Heart left ventricle (tissue), 16 donors: Measurements from ENCODE around the gene PLPPR3. TPM values are rescaled to one million over a fixed set of nuclear protein-coding genes. Genes with fewer than 3 reads are reported as not detected.

Experiments used
- ATAC-seq, 4 donors: fragments of 200-7000 bp; cut with Tn5 transposase; one replicate each; pipeline ENCODE4 v1.9.1; 2020 to 2022; ENCODE audit warnings: moderate library complexity in 4 of 4, mild to moderate bottlenecking in 3 of 4, moderate number of reproducible peaks in 1 of 4
- DNase-seq, 5 donors: peaks; one replicate each; pipeline ENCODE4 v3.0.0-alpha.2; 2020
- H3K27ac ChIP-seq, 12 donors: fragments of 200-600 bp; sonication (generic) in 4 of 12; one replicate each; pipeline versions ENCODE4 v1.5.0 to v1.8.0; 2016 to 2022; ENCODE audit warnings: mild to moderate bottlenecking in 2 of 12
- H3K27me3 ChIP-seq, 9 donors: fragments of 200-600 bp; sonication (generic) in 2 of 9; one replicate each; pipeline versions ENCODE4 v1.5.1 to v1.8.0; 2016 to 2022; ENCODE audit warnings: mild to moderate bottlenecking in 3 of 9
- H3K36me3 ChIP-seq, 9 donors: fragments of 200-600 bp; sonication (generic) in 2 of 9; one replicate each; pipeline versions ENCODE4 v1.5.0 to v1.8.0; 2018 to 2022; ENCODE audit warnings: mild to moderate bottlenecking in 2 of 9
- H3K4me1 ChIP-seq, 12 donors: fragments of 200-600 bp; sonication (generic) in 4 of 12; one replicate each; pipeline versions ENCODE4 v1.5.0 to v1.8.0; 2016 to 2022; ENCODE audit warnings: mild to moderate bottlenecking in 3 of 12
- H3K4me3 ChIP-seq, 12 donors: fragments of 200-600 bp; sonication (generic) in 4 of 12; one replicate each; pipeline versions ENCODE4 v1.5.0 to v1.8.0; 2017 to 2022; ENCODE audit warnings: mild to moderate bottlenecking in 9 of 12, moderate library complexity in 4 of 12
- H3K9me3 ChIP-seq, 12 donors: fragments of 200-600 bp; sonication (generic) in 4 of 12; one replicate each; pipeline versions ENCODE4 v1.5.0 to v1.8.0; 2016 to 2022; ENCODE audit warnings: mild to moderate bottlenecking in 1 of 12
- POLR2A ChIP-seq, 2 donors: fragments of 450-650 bp; IDR thresholded peaks; one replicate each; pipeline ENCODE4 v1.6.1; 2017; ENCODE audit warnings: antibody characterized with exemption in 2 of 2, mild to moderate bottlenecking in 2 of 2, moderate library complexity in 2 of 2
- whole genome bisulfite sequencing, 4 donors: extraction: QIAGEN DNeasy Blood & Tissue Kit in 2 of 4; methylation state at CpG; one replicate each; pipeline versions ENCODE4 v1.1.5 to v1.1.7; 2013 to 2018; 5-methylcytosine and 5-hydroxymethylcytosine counted together
- intact Hi-C, 10 donors: fragments of 100-400 bp; cut with DNase I; formaldehyde crosslinking; loops; one replicate each; pipeline versions ENCODE4 v1.11.1 to v1.14.2; 2022
- polyA plus RNA-seq, 2 donors: library from polyadenylated mRNA; stranded (reverse); fragments of 200-250 nt; gene quantifications; one replicate each; pipeline ENCODE4 v1.2.3, GENCODE V29; 2013
- total RNA-seq, 9 donors: library from RNA; depleted of rRNA in 2 of 9; stranded (reverse); fragments of >200 nt in 2 of 9; fragmentation: NEBNext Ultra II Directional in 3 of 9; extraction: Animal tissue kit (Norgen Biotek cat#: 25700) in 3 of 9; gene quantifications; one replicate each; pipeline versions ENCODE4 v1.1.0 to v1.2.4, GENCODE V29; 2016 to 2023
- TF ChIP-seq, protein P1 (sequence below), 12 donors: fragments of 200-600 bp; sonication (generic) in 4 of 12; IDR thresholded peaks; one replicate each; pipeline versions ENCODE4 v1.5.0 to v1.8.0; 2018 to 2022; ENCODE audit warnings: antibody characterized with exemption in 12 of 12, mild to moderate bottlenecking in 5 of 12
- donor health status: ischemic (EF 13 %, LVEDD 7.1; RV severe dilation, severe dysfunction).
- donor health status: healthy with polysubstance abuse.
- donor health status: DM: no; HTN: yes; CAD: no.
- donor health status: DM: no; HTN: no; CAD: no.
- donor health status: ischemic (EF 25% LVEDD 6.9; RV normal size, moderate dysfunction).
- donor health status: ischemic (EF 25% LVEDD 5.7; RV mildly dilated, moderate dysfunction).
- donor health status: healthy.
- donor health status: DM: yes; HTN: yes; CAD: no.
- donor health status: ischemic (EF 35%, LVEDD 5.7; RV mildly dilated, moderate dysfunction).
- donor health status: nonischemic (EF 11% LVEDD 7.7; RV severe dilation, severe dysfunction).
- donor health status: DM: yes; HTN: yes; CAD: no.
- donor health status: PGD.
- donor health status: ischemic (EF 29% LVEDD 5.4; RV normal size, mild dysfunction).
- donor health status: nonischemic (EF 23%, LVEDD 6.1; RV moderate dilation, normal function).

The PLPPR3 gene
- total and polyA plus RNA-seq, 11 donors = 0.10 to 0.50 (median 0.14) TPM; not detected in 8

DNA sequence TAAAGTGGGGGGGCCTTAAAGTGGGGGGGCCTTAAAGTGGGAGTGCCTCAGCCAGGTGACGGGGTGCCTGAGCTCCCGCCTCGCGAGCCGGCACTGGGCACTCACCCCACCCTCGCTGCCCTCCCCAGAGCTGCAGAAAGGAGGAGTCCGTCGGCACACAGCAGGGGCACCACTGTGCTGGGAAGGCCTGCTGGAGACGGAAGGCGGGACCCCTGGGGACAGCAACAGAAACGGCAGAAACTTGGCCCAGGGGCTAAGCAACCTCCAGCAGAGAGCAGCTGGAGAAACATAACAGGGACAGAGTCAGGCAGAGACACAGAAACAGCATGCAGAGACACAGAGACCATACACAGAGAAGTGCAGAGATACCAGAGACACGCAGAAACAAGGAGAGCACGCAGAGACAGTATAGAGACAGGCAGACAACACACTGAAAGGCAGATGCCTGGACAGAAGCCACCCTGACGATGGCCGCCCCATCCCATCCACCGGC, 45.6 kb upstream of the PLPPR3 start:
- ATAC-seq (peak in 1 of 4 donors; percentile 1), DNase-seq (no peak)
- peak overlapping the region in 1 of 12 donors; percentile 2 for H3K27ac ChIP-seq
- H3K36me3 ChIP-seq = peaks cover 0 to 36% (median 14%) of the 10 kb centered on the region in 9 donors
- intact Hi-C loops = loop anchor here in 5 of 10 donors (5.0 to 10.0 kb wide), 4 partner anchors 50 to 117 kb away; partner anchors contain the start of genes KISS1R (in 3 of the 5) and WDR18 (in 2 of the 5)
- no peaks in the 10 kb centered on the region for H3K9me3 ChIP-seq
- H3K4me1 ChIP-seq = peaks cover 0 to 28% (median 12%) of the 10 kb centered on the region in 12 donors
- TF ChIP-seq, protein P1, sequence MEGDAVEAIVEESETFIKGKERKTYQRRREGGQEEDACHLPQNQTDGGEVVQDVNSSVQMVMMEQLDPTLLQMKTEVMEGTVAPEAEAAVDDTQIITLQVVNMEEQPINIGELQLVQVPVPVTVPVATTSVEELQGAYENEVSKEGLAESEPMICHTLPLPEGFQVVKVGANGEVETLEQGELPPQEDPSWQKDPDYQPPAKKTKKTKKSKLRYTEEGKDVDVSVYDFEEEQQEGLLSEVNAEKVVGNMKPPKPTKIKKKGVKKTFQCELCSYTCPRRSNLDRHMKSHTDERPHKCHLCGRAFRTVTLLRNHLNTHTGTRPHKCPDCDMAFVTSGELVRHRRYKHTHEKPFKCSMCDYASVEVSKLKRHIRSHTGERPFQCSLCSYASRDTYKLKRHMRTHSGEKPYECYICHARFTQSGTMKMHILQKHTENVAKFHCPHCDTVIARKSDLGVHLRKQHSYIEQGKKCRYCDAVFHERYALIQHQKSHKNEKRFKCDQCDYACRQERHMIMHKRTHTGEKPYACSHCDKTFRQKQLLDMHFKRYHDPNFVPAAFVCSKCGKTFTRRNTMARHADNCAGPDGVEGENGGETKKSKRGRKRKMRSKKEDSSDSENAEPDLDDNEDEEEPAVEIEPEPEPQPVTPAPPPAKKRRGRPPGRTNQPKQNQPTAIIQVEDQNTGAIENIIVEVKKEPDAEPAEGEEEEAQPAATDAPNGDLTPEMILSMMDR (IDR thresholded peaks at IDR 0.05) = no peak
- TF ChIP-seq POLR2A (IDR thresholded peaks at IDR 0.05) = no peak
- peaks cover 0 to 9% (median 0%) of the 10 kb centered on the region in 9 donors for H3K27me3 ChIP-seq
- H3K4me3 ChIP-seq = no peak overlapping the region
- WGBS, 4 donors = 68 to 77% (median 73%) methylated on average over 10 to 16 of the region's 16 CpGs

DNA sequence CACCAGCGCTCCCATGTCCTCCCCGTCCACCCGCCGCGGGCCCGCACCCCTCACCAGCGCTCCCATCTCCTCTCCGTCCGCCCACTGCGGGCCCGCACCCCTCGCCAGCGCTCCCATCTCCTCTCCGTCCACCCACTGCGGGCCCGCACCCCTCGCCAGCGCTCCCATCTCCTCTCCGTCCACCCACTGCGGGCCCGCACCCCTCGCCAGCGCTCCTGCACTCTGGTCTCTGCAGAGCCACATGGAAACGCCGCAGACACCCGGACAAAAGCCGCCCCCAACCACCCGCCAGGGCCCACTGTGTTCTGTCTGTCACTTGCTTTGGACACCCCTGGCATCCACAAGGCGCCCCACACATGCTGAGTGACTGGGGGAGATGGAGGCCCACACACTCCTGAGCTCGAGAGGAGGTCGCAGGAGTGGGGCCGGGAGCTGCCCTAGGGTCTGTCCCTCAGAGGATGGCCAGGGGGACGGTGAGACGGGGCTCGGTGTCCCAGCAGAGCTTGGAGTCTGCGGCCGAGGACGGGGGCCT, 45.1 kb upstream of the PLPPR3 start:
- peaks cover 0 to 27% (median 12%) of the 10 kb centered on the region in 12 donors for H3K4me1 ChIP-seq

DNA sequence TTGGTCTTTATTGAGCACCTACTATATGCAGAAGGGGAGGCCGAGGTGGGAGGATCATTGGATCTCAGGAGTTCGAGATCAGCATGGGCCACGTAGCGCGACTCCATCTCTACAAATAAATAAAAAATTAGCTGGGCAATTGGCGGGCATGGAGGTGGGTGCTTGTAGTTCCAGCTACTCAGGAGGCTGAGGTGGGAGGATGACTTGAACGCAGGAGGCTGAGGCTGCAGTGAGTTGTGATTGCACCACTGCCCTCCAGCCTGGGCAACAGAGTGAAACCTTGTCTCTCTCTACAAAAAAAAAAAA, 41.5 kb upstream of the PLPPR3 start:
- H3K27ac ChIP-seq = peak overlapping the region in 1 of 12 donors; percentile 84
- intact Hi-C loops = loop anchor here in 6 of 10 donors (2.0 to 10.0 kb wide), 5 partner anchors 49 to 122 kb away; partner anchors contain the start of genes R3HDM4 (in 3 of the 6) and WDR18 (in 1 of the 6)
- TF ChIP-seq, protein P1 (IDR thresholded peaks at IDR 0.05) = no peak
- no peak for TF ChIP-seq POLR2A (IDR thresholded peaks at IDR 0.05)
- H3K4me3 ChIP-seq = peak overlapping the region in 3 of 12 donors; percentile 10 to 47 (median 24)
- ATAC-seq (no peak), DNase-seq (no peak)
- peaks cover 0 to 46% (median 17%) of the 10 kb centered on the region in 9 donors for H3K27me3 ChIP-seq
- H3K4me1 ChIP-seq = peaks cover 0 to 42% (median 4%) of the 10 kb centered on the region in 12 donors
- H3K36me3 ChIP-seq = peaks cover 0 to 11% (median 7%) of the 10 kb centered on the region in 9 donors
- 63 to 75% (median 71%) methylated on average over 7 of the region's 7 CpGs for WGBS, 4 donors
- no peaks in the 10 kb centered on the region for H3K9me3 ChIP-seq

More for the DNA sequence above, 45.1 kb upstream of the PLPPR3 start:
- H3K4me3 ChIP-seq = no peak overlapping the region
- peaks cover 0 to 36% (median 14%) of the 10 kb centered on the region in 9 donors for H3K36me3 ChIP-seq
- ATAC-seq = no peak
- intact Hi-C loops = loop anchor here in 5 of 10 donors (5.0 to 10.0 kb wide), 4 partner anchors 50 to 118 kb away; partner anchors contain the start of genes KISS1R (in 3 of the 5) and WDR18 (in 2 of the 5)
- H3K27ac ChIP-seq = peak overlapping the region in 1 of 12 donors; percentile 2
- H3K27me3 ChIP-seq = peaks cover 0 to 14% (median 0%) of the 10 kb centered on the region in 9 donors
- no peak for TF ChIP-seq POLR2A (IDR thresholded peaks at IDR 0.05)
- TF ChIP-seq, protein P1 (IDR thresholded peaks at IDR 0.05) = no peak
- no peak for DNase-seq
- no peaks in the 10 kb centered on the region for H3K9me3 ChIP-seq
- 83 to 87% (median 85%) methylated on average over 28 to 38 of the region's 38 CpGs for WGBS, 4 donors
